HG03066 (cell line): Measurements from ENCODE around the gene TSC1.

Experiments
- ATAC-seq: cut with Tn5 transposase; IDR thresholded peaks from one replicate; pipeline ENCODE4 v1.9.1; 2021; ENCODE audit warnings: low read depth; ENCODE audit not compliant: unreplicated experiment

Gene TSC1

DNA sequence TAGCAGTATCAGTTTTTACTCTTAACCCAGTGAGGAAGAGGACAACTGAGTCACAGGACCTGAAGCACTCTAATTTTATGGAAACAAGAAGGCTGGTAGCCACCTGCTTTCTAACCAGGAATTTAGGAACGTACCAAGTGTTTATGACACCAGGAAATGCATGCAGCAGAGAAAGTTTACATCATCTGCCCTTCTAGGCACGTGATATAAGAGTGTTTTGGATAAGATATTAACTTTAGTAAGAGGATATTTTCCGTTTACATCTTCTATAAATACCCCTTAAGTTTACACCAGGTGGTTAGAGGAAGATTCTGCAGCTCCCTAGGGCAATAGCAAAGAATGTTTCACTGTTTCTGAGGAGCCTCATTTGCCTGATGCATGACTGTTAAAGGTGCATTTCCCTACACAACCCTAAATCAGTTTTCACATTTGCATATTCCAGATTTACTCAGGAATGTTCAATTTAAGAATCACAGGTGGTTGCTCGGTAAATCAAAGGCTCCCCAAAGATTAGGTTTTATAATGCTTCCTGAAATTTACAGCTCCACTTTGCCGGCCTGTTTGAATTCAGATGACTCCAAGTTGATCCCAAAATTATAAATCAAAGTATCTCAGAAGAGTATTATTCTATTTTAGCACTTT lies 1.8 kb downstream of the TSC1 start:
- no peak for ATAC-seq

- no peak for ATAC-seq
Observed at GRCh38 chr9:132939169-132939568, 5.2 kb downstream of the TSC1 start.

DNA sequence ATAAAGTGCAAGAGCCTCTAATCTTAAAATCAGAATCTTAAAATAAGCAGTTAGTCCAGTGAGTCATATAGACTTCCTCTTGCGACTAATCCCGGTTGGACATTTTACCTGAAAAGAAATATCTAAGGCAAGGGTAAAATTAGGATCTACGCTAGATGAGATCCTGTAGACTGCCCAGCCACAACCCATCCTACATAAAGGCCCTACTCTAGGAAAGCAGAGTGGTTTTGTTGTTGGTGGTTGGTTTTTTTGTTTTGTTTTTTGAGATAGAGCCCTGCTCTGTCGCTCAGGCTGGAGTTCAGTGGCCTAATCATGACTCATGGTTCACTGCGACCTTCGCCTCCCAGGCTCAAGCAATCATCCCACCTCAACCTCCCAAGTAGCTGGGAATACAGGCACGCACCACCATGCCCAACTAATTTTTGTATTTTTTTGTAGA lies 6.9 kb downstream of the TSC1 start:
- ATAC-seq, result no peak

DNA sequence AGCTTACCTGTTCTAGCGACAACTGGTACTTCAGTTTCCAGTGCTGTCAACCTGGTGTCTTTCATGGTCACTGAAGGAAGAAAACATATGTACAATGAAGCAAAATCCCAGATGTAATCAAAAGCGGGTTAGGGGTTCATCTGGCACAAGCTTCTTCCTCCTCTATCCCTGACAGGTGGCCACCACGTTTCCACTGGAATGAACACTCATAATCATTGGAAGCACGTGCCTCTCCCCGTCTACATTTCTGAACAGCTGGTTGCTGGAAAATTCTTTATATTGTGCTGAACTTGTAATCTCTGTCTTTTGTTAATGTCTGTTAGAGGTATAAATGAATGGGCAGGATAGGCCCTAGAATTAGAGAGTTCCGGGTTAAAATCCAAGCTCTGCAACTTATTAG lies 9.4 kb downstream of the TSC1 start:
- no peak for ATAC-seq

DNA sequence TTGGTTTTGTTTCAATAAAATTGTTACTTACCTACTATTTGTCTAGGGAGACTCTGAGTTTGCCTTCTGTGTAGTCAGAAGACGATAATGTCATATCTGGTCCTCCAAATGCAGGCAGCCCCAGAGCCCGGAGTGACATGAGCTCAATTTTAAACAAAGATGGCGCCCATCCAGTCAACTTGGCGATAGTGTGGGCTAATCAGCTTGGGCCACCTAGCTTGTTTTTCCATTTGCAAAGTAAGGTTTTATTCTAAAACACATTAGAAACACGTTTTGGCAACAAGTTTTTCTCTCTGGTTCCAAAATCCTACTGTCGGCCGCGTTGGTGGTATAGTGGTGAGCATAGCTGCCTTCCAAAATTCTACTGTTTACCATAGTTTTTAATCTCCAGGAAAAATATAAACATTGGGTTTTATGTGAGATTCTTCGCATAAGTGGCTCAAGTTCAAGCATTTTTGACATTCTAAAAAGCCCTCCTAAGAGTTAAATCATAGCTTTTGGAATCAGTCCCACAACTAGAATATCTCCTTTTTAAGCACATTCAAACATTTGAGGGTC lies 13.2 kb downstream of the TSC1 start:
- no peak for ATAC-seq

DNA sequence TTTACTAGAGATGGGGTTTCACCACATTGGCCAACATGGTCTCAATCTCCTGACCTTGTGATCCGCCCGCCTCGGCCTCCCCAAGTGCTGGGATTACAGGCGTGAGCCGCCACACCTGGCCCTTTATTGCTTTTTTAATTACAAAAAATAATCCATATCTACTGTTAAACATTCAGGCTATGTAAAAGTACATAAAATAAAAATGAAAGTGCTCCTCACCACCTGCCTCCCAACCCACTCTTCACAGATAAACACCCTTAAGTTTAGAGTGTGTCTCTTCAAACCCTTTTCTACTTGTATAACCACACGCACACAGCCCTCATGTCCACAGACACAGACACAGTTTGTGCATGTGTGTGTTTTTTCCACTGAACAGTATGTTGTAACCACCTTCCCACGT lies 16.7 kb downstream of the TSC1 start:
- no peak for ATAC-seq

- no peak for ATAC-seq
Observed at GRCh38 chr9:132923346-132923902, 21.0 kb downstream of the TSC1 start.

DNA sequence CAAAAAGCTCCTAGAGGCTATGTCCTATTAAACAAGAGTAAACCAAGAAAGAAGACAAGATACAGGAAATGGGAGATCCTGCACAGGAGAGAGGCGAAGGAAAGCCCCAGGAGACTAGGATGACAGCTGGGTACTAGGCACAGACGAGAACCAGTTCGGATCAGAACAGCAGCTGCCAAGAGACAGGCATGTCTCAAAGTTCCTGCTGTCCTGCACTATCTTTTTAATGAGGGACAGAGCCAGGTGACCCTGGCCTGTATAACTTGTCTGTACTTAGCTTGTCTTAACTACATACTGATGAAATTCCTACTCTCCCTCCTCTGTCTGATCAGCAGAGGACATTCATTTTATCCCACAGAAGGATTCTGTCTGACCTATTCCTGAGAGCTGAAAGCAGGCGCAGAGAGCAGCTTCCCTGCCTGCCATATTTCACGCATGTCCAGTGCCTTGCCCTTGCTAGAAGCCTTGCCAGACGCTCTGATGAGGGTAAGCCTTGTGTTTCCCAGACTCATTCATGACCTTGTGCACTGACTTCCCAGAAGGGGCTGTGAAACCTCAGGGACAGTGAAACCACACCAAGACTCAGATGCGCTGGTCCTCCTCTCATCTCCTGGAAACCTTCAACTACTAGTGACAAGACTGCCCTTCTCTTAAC lies 24.7 kb downstream of the TSC1 start:
- no peak for ATAC-seq

DNA sequence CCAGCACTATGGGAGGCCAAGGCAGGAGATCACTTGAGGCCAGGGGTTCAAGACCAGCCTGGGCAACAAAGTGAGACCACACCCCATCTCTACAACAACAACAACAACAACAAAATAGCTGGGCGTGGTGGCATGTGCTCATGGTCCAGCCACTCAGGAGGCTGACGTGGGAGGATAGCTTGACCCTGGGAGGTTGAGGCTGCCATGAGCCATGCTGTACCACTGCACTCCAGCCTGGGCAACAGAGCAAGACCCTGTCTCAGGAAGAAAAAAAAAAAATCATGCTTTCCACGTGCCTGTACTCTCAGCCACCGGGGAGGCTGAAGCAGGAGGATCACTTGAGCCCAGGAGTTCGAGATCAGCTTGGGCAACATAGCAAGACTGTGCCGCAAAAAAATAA lies 29.5 kb downstream of the TSC1 start:
- ATAC-seq, result no peak

- no peak for ATAC-seq
Observed at GRCh38 chr9:132912131-132912530, 32.3 kb downstream of the TSC1 start.

- ATAC-seq, result no peak
Observed at GRCh38 chr9:132910376-132910775, 34.0 kb downstream of the TSC1 start.

GRCh38 chr9:132909311-132909710 lies 35.1 kb downstream of the TSC1 start:
- ATAC-seq, result no peak

DNA sequence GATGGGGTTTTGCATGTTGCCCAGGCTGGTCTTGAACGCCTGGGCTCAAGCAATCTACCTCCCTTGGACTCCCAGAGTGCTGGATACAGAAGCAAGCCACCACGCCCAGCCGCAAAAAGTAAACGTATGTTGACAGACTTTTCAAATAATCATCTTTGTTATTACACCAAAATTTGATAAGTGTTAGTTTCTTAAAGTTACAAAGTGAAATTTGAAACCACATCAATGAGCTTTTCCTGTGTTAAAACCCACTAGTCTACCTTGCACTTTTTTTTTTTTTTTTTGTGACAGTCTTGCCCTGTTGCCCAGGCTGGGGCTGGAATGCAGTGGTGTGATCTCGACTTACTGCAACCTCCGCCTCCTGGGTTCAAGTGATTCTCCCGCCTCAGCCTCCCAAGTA lies 35.8 kb downstream of the TSC1 start:
- ATAC-seq, result no peak

DNA sequence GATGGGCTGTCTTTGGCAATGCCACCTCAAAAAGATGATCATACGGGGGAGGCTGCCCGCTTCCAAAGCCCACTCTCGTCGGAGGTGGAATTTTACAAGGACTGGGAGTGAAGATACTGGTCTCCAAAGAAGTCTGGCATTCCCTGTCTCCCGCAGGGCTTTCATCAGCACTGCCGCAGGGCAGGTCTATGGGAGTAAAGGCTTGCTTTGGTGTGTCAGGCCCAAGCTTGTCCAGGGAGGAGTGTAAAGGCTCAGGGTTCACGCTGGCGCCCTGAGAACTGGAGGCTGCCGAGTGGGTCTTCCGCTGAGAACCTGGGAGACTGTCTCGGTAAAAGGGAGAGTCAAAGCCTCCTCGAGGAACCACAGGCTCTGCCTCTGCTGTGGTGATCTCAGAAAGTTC lies 38.7 kb downstream of the TSC1 start:
- no peak for ATAC-seq

- no peak for ATAC-seq
Observed at GRCh38 chr9:132903574-132904492, 40.6 kb downstream of the TSC1 start.

DNA sequence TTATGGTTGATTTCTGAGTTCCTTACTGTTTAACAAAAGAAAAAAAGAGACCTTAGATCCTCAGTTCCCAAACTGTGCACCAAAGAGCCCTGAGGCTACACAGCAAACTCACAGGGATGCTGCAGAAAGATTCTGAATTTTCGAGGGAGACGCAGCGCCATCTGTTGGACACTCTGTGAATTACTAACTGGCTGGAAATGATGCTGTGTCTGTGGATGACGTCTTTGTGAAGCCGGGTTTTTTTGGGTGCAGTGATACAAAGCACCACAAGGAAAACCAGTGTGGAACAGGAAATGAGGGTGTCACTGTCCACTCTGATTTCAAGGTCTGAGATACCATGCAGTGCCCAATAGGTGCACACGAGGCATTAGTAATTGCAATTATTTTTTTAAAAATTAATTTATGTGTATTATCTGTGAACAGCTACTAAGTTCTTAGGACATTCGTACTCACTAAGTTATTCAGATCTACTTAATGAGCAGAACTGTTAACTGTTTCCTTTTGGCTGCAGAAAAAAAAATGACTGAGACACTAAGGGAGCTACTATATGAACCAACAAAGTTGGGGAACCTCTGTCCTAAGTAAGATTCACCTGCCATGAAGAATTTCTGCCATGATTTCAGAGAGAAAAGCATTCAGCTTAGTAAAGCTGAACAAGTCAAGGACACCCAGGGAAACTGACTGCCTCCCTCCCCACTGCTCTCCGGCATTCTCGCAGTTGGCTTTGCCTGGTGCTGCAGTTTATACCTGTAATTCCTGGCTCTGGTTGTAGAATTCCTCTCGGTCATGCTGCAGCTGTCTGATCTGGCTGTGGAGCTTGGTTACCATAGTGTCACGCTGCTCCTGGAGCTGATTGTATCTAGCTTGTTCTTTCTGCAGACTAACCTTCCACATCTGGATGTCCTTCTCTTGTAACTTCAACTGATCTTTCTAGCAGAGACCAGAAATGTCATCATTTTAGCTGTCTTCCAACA lies 42.3 kb downstream of the TSC1 start:
- no peak for ATAC-seq

- no peak for ATAC-seq
Observed at GRCh38 chr9:132898051-132898450, 46.4 kb downstream of the TSC1 start.

GRCh38 chr9:132896906-132897305 lies 47.5 kb downstream of the TSC1 start:
- ATAC-seq, result no peak

DNA sequence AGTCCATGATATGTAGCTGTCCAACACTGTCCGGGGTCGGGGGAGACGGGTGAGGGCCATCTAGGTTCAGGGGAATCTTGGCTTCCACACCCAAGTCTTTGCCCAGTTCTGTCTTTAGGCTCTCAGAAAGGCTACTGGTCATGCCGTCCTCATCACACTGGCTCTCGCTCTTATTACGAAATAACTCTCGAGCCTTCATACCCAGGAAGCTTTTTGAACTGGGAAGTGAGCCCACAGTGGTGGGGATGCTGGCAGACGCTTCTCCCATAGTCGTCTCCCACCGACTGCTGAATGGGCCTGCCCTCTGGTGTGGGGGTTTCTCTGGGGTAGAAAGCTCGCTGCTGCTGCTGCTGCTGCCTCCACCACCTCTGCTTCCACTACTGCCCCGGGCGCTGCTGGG lies 48.2 kb downstream of the TSC1 start:
- no peak for ATAC-seq
